Measurements from ENCODE around the gene VTCN1.

VTCN1 gene

GRCh38 chr1:117210386-117210785 lies 341 bp downstream of the VTCN1 start:
- DNase-seq (ENCODE audit: extremely low read depth, insufficient read length): no peak
- Histone ChIP-seq H3K27me3 (replicated peaks; ENCODE audit: control insufficient read depth, insufficient read depth, low read length) (no peaks in the 10 kb centered on the region; the same call in none of the 2 replicates), H3K36me3 (ENCODE audit: control insufficient read depth, insufficient read depth, low read length) (no peaks in the 10 kb centered on the region), H3K4me3 (replicated peaks; ENCODE audit: low read depth, low read length) (no peak overlapping the region)
- no peak for TF ChIP-seq CTCF (IDR thresholded peaks at IDR 0.05; ENCODE audit: insufficient read depth, low read length, poor library complexity, severe bottlenecking)

- TF ChIP-seq CTCF (IDR thresholded peaks at IDR 0.05; ENCODE audit: insufficient read depth, low read length, poor library complexity, severe bottlenecking): no peak
- no peak for DNase-seq (ENCODE audit: extremely low read depth, insufficient read length)
- Histone ChIP-seq H3K36me3 (ENCODE audit: control insufficient read depth, insufficient read depth, low read length) (no peaks in the 10 kb centered on the region), H3K4me3 (replicated peaks; ENCODE audit: low read depth, low read length) (no peak overlapping the region), H3K27me3 (replicated peaks; ENCODE audit: control insufficient read depth, insufficient read depth, low read length) (no peaks in the 10 kb centered on the region; the same call in none of the 2 replicates)
Observed at GRCh38 chr1:117209094-117209493, 1.6 kb downstream of the VTCN1 start.

GRCh38 chr1:117208580-117208979 lies 2.1 kb downstream of the VTCN1 start:
- DNase-seq (ENCODE audit: extremely low read depth, insufficient read length): no peak
- no peaks in the 10 kb centered on the region; the same call in none of the 2 replicates for H3K27me3 ChIP-seq (replicated peaks; ENCODE audit: control insufficient read depth, insufficient read depth, low read length)
- TF ChIP-seq CTCF (IDR thresholded peaks at IDR 0.05; ENCODE audit: insufficient read depth, low read length, poor library complexity, severe bottlenecking): no peak
- H3K4me3 ChIP-seq (replicated peaks; ENCODE audit: low read depth, low read length): no peak overlapping the region
- no peaks in the 10 kb centered on the region for H3K36me3 ChIP-seq (ENCODE audit: control insufficient read depth, insufficient read depth, low read length)

GRCh38 chr1:117205368-117205767 lies 5.4 kb downstream of the VTCN1 start:
- no peak for TF ChIP-seq CTCF (IDR thresholded peaks at IDR 0.05; ENCODE audit: insufficient read depth, low read length, poor library complexity, severe bottlenecking)
- no peak overlapping the region for H3K4me3 ChIP-seq (replicated peaks; ENCODE audit: low read depth, low read length)

GRCh38 chr1:117201808-117202207 lies 8.9 kb downstream of the VTCN1 start:
- no peak for DNase-seq (ENCODE audit: extremely low read depth, insufficient read length)
- H3K36me3 ChIP-seq (ENCODE audit: control insufficient read depth, insufficient read depth, low read length): no peaks in the 10 kb centered on the region
- H3K27me3 ChIP-seq (replicated peaks; ENCODE audit: control insufficient read depth, insufficient read depth, low read length): no peaks in the 10 kb centered on the region; the same call in 1 of the 2 replicates
- H3K4me3 ChIP-seq (replicated peaks; ENCODE audit: low read depth, low read length): no peak overlapping the region
- no peak for TF ChIP-seq CTCF (IDR thresholded peaks at IDR 0.05; ENCODE audit: insufficient read depth, low read length, poor library complexity, severe bottlenecking)

More at GRCh38 chr1:117205368-117205767, 5.4 kb downstream of the VTCN1 start:
- Histone ChIP-seq H3K27me3 (replicated peaks; ENCODE audit: control insufficient read depth, insufficient read depth, low read length) (no peaks in the 10 kb centered on the region; the same call in none of the 2 replicates), H3K36me3 (ENCODE audit: control insufficient read depth, insufficient read depth, low read length) (no peaks in the 10 kb centered on the region)
- no peak for DNase-seq (ENCODE audit: extremely low read depth, insufficient read length)

GRCh38 chr1:117198097-117198496 lies 12.6 kb downstream of the VTCN1 start:
- H3K4me3 ChIP-seq (replicated peaks; ENCODE audit: low read depth, low read length): no peak overlapping the region
- no peaks in the 10 kb centered on the region for H3K36me3 ChIP-seq (ENCODE audit: control insufficient read depth, insufficient read depth, low read length)
- no peak for DNase-seq (ENCODE audit: extremely low read depth, insufficient read length)
- no peaks in the 10 kb centered on the region; the same call in 1 of the 2 replicates for H3K27me3 ChIP-seq (replicated peaks; ENCODE audit: control insufficient read depth, insufficient read depth, low read length)
- TF ChIP-seq CTCF (IDR thresholded peaks at IDR 0.05; ENCODE audit: insufficient read depth, low read length, poor library complexity, severe bottlenecking): no peak
